Measurements from ENCODE around the gene FLT3LG. TPM values are rescaled to one million over a fixed set of nuclear protein-coding genes. Genes with fewer than 3 reads are reported as not detected.
"Not testable (repeated sequence)": the region's sequence is repeated elsewhere in the genome, so short reads cannot be mapped to it uniquely, and the experiment has no call there.

FLT3LG gene
- total RNA-seq, 2 donors from 2014 or later, result 4.7 to 5.6 TPM

- Histone ChIP-seq H3K4me3 (peak within 1 kb of the TSS; percentile 94), H3K9me3 (no peaks in the 10 kb centered on the region), H3K36me3 (no peaks in the 10 kb centered on the region), H3K27me3 (replicated peaks; ENCODE audit: insufficient read depth) (no peaks in the 10 kb centered on the region), H3K4me1 (ENCODE audit: control insufficient read depth in 1 of 2, low read depth in 2 of 2) (peaks cover 8 to 9% of the 10 kb centered on the region in 2 donors), H3K27ac (no peak within 1 kb of the TSS)
- DNase-seq (ENCODE audit: low spot score) (no peak), ATAC-seq (ENCODE audit: insufficient number of reproducible peaks, low FRiP score, low read depth) (no peak)
- TF ChIP-seq, protein P1, sequence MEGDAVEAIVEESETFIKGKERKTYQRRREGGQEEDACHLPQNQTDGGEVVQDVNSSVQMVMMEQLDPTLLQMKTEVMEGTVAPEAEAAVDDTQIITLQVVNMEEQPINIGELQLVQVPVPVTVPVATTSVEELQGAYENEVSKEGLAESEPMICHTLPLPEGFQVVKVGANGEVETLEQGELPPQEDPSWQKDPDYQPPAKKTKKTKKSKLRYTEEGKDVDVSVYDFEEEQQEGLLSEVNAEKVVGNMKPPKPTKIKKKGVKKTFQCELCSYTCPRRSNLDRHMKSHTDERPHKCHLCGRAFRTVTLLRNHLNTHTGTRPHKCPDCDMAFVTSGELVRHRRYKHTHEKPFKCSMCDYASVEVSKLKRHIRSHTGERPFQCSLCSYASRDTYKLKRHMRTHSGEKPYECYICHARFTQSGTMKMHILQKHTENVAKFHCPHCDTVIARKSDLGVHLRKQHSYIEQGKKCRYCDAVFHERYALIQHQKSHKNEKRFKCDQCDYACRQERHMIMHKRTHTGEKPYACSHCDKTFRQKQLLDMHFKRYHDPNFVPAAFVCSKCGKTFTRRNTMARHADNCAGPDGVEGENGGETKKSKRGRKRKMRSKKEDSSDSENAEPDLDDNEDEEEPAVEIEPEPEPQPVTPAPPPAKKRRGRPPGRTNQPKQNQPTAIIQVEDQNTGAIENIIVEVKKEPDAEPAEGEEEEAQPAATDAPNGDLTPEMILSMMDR (IDR thresholded peaks at IDR 0.05), result no peak
Observed at GRCh38 chr19:49441210-49441959, 32.6 kb upstream of the FLT3LG start, which contains the start of gene SLC17A7. SLC17A7 (minus strand) TSS chr19:49441527; CDS start chr19:49441379, 148 bp downstream.

DNA sequence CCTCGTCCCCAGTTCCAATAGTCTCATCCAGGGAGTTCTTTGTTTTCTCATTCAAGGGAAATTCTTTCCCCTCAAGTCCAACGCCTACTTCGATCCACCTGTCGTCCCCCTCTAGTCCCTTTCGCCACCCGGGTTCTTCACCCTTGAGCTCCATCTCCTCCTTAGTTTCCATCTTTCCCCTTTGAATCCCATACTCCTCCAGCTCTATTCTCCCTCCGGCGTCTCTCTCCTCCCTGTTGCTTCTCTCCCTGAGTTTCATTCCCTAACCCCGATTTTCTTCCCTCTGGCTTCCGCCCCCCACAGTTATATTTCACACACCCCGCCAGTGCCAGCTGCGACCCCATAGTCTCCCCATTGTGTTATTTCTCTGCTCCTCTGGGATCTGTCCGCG is 32.1 kb upstream of the FLT3LG start:
- no peak for ATAC-seq (ENCODE audit: insufficient number of reproducible peaks, low FRiP score, low read depth)
- DNase-seq (ENCODE audit: low spot score), result no peak
- H3K4me3 ChIP-seq, result peak overlapping the region; percentile 94
- no peaks in the 10 kb centered on the region for H3K27me3 ChIP-seq (replicated peaks; ENCODE audit: insufficient read depth)
- H3K27ac ChIP-seq, result no peak overlapping the region
- H3K36me3 ChIP-seq, result no peaks in the 10 kb centered on the region
- peaks cover 8 to 9% of the 10 kb centered on the region in 2 donors for H3K4me1 ChIP-seq (ENCODE audit: control insufficient read depth in 1 of 2, low read depth in 2 of 2)
- TF ChIP-seq, protein P1 (IDR thresholded peaks at IDR 0.05), result no peak
- H3K9me3 ChIP-seq, result no peaks in the 10 kb centered on the region

- Histone ChIP-seq H3K36me3 (no peaks in the 10 kb centered on the region), H3K27me3 (replicated peaks; ENCODE audit: insufficient read depth) (no peaks in the 10 kb centered on the region), H3K27ac (no peak overlapping the region), H3K9me3 (no peaks in the 10 kb centered on the region), H3K4me1 (ENCODE audit: control insufficient read depth in 1 of 2, low read depth in 2 of 2) (peaks cover 8 to 9% of the 10 kb centered on the region in 2 donors), H3K4me3 (peak overlapping the region; percentile 94)
- TF ChIP-seq, protein P1 (IDR thresholded peaks at IDR 0.05), result no peak
- DNase-seq (ENCODE audit: low spot score) (no peak), ATAC-seq (ENCODE audit: insufficient number of reproducible peaks, low FRiP score, low read depth) (no peak)
Observed at GRCh38 chr19:49442354-49442753, 31.7 kb upstream of the FLT3LG start.

DNA sequence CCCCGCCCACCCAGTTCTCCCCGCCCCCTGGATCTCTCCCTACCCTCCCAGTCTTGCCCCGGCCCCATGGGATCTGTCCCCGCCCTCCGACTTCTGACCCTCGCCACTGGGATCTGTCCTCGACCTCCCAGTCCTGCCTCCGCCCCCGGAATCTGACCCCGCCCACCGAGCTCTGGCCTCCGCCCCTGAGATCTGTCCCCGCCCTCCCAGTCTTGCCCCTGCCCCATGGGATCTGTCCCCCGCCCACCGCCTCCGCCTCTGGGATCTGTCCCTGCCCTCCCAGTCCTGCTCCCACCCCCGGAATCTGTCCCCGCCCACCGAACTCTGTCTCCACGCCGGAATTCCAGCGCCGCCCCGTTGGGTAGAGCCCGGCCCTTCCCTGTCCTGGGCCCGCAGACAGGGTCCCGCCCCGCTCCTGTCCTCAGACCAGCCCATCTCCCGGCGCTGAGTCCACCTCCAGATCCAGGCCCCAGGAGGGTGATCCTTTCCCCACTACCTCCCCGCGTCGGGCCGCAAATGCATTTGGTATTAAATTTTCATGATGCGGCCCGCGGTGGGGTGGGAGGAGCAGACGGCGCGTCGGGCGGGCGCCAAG is 31.1 kb upstream of the FLT3LG start:
- H3K4me3 ChIP-seq, result peak overlapping the region; percentile 94
- H3K9me3 ChIP-seq, result no peaks in the 10 kb centered on the region
- TF ChIP-seq, protein P1 (IDR thresholded peaks at IDR 0.05), result no peak
- H3K27ac ChIP-seq, result peak overlapping the region; percentile 28 to 72
- peaks cover 8 to 9% of the 10 kb centered on the region in 2 donors for H3K4me1 ChIP-seq (ENCODE audit: control insufficient read depth in 1 of 2, low read depth in 2 of 2)
- no peaks in the 10 kb centered on the region for H3K36me3 ChIP-seq
- DNase-seq (ENCODE audit: low spot score), result peak; percentile 81
- no peaks in the 10 kb centered on the region for H3K27me3 ChIP-seq (replicated peaks; ENCODE audit: insufficient read depth)
- peak; percentile 22 for ATAC-seq (ENCODE audit: insufficient number of reproducible peaks, low FRiP score, low read depth)

GRCh38 chr19:49443366-49444099 is 30.5 kb upstream of the FLT3LG start:
- H3K27me3 ChIP-seq (replicated peaks; ENCODE audit: insufficient read depth), result no peaks in the 10 kb centered on the region
- peak overlapping the region; percentile 94 for H3K4me3 ChIP-seq
- TF ChIP-seq, protein P1 (IDR thresholded peaks at IDR 0.05), result peak; percentile 84
- ATAC-seq (ENCODE audit: insufficient number of reproducible peaks, low FRiP score, low read depth), result peak; percentile 73
- H3K27ac ChIP-seq, result peak overlapping the region; percentile 28 to 72
- no peaks in the 10 kb centered on the region for H3K36me3 ChIP-seq
- peak; percentile 89 for DNase-seq (ENCODE audit: low spot score)
- no peaks in the 10 kb centered on the region for H3K9me3 ChIP-seq
- H3K4me1 ChIP-seq (ENCODE audit: control insufficient read depth in 1 of 2, low read depth in 2 of 2), result peaks cover 8 to 9% of the 10 kb centered on the region in 2 donors

DNA sequence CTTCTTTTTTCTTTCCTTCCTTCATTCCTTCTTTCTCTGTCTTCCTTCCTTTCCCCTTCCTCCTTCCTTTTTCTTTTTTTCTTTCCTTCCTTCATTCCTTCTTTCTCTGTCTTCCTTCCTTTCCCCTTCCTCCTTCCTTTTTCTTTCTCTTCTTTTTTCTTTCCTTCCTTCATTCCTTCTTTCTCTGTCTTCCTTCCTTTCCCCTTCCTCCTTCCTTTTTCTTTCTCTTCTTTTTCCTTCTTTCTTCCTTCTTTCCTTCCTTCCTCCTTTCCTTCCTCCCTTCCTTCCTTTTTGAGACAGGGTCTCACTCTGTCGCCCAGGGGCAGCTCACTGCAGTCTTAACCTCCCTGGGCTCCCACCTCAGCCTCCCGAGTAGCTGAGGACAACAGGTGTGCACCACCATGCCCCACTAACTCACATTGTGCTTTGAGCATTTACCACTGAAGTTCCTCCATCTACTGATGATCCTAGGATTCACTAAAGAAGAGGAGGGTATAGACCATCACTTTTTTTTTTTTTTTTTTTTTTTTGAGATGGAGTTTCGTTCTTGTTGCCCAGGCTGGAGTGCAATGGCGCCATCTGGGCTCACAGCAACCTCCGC is 29.8 kb upstream of the FLT3LG start:
- H3K4me1 ChIP-seq (ENCODE audit: control insufficient read depth in 1 of 2, low read depth in 2 of 2); H3K36me3 ChIP-seq; H3K27ac ChIP-seq; ATAC-seq (ENCODE audit: insufficient number of reproducible peaks, low FRiP score, low read depth); H3K27me3 ChIP-seq (replicated peaks; ENCODE audit: insufficient read depth); DNase-seq (ENCODE audit: low spot score); H3K4me3 ChIP-seq; H3K9me3 ChIP-seq: not testable (repeated sequence)

Measured in thoracic aorta (tissue), 2 donors.